ENCODE data around the gene INTS12.
"Not testable (repeated sequence)": the region's sequence is repeated elsewhere in the genome, so short reads cannot be mapped to it uniquely, and the experiment has no call there.

The INTS12 gene, protein sequence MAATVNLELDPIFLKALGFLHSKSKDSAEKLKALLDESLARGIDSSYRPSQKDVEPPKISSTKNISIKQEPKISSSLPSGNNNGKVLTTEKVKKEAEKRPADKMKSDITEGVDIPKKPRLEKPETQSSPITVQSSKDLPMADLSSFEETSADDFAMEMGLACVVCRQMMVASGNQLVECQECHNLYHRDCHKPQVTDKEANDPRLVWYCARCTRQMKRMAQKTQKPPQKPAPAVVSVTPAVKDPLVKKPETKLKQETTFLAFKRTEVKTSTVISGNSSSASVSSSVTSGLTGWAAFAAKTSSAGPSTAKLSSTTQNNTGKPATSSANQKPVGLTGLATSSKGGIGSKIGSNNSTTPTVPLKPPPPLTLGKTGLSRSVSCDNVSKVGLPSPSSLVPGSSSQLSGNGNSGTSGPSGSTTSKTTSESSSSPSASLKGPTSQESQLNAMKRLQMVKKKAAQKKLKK

DNA sequence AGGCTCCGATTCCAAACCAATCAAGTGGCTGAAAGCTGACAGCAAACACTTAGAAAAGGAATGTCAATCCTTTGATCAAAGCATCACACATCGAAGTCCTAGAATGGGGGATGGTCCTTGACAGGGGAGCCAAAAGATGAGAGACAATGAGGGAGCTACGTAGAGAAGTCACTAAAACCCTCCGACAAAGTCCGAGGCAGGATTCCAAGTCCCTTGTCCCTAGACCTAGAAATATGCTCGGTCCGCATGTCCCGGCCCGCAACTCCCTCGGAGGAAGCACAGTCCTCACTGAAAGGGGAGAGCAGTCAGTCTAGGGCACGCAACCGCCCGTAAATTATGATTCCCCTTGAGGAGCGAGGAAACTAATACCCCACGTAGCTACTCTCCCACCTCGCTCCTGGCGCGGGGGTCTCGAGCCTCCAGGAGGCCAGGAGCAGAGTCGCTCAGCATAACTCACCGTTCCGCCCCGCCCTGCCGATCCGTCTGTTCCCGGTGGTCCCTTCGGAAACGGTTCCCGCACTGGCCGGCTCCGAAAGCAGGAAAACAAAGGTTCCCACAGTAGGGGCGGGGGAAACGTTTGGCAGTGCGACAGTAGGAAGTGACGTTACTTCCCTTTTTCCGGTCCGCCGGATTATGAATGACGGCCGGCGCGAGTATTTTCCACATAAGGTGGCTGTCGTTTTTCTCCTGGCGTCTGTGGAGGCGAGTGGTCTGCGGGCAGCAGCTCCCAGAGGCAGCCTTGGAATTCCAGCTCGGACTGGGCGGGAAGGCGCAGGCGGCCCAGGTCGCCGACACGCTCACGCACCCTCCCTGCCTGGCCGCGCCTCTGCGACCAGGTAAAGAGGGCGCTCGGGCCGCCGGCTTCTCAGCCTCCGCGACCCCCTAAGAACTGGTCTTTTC lies at the start of gene INTS12, which contains the start of gene GSTCD:
INTS12 (minus strand) TSS at position 509 of the 900 bp plus-strand sequence. CDS start 8,684 bp downstream, outside the sequence.
GSTCD (plus strand) TSS at position 604 of the 900 bp plus-strand sequence. CDS start 8,830 bp downstream, outside the sequence.
- DNase-seq, result peak; percentile 83

DNA sequence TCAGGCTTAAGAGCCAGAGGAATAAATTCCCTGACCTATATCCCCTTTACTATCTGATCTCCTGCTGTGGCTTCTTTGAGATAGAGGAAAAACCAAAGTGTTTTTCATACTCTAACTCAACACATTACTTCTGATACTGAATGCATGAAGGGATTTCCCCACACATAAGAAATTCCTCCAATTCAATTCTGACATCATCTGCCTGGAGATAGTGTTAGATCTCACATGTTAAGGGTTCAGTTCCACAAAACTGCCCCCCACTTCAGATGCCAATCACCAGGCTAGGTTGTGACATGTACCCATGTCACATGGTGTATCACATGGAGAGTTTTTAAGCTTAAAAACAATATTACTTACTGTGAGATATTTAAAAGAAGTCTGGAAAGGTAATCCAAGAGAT lies 46.9 kb upstream of the INTS12 start:
- no peak for DNase-seq

DNA sequence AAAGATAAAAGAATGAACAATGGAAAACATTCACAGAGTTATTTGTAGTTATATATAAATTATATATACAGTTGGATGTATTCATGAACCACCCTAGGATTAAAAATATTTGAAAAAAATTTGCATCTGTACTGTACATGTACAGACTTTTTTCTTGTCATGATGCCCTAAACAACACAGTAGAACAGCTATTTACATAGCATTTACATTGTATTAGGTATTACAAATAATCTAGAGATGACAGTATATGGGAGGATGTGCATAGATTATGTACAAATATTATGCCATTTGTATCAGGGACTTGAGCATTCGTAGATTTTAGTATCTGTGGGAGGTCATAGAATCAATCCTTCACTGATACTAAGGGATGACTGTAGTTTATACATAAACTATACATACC lies 44.9 kb upstream of the INTS12 start:
- DNase-seq, result no peak

DNA sequence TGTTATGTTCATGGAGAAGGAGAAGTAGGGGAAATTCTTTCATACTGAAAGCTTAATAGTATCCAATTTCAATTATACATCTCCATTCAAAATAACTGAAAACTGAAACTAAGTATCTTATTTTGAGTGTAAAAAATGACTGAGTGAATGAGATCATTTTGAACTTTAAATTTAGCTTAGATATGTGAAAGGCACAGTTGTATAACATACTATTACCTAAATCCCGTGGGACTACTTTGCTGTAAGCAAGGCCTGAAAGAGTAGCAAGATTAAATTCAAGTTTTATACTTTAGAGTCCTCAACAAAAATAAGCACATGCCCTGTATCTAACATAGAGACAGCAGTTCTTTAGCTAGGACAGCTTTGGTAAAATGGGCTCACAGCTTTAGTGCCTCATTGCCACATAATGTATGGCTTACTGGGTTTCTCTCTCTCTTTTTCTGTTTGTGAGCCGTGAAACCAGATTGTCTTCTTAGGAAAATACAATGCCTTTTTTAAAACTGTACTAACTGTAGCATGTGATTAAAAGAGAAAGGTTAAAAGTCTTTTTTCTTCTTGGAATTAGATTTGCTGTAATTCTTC lies 43.3 kb upstream of the INTS12 start:
- no peak for DNase-seq

DNA sequence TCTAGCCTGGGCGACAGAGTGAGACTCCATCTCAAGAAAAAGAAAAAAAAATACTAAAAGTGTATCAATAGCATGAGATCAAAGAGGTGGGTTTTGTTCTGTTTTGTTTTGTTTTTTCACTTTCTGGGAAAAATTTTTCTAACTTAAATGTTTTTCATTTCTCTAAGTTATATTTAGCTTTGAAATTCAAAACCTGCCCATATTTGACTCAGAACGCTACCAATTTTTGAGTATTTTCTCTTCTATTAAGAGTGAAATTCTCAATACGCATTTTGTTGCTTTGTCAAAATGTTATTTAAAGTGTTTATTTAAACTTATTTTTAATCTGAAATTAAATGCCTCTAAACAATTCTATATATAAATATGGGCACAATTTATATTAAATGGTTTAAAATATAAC lies 39.7 kb upstream of the INTS12 start:
- DNase-seq, result no peak

DNA sequence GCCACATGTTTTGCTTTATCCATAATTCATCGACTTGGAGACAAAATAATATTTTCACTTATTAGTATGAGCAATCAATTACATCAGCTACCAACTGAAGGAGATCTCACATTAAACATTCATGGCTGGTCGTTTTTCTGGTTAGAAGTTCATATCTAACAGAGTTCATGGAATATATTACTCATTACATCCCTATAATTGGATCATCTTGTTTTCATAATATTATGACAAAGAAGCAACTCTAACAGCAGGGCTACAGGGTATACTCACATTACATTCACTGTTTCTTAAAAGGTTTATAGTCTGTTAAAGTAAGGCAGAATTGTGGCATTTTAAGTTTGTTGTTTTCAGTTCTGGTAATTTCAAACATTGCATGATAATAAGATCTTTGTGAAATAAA lies 33.1 kb upstream of the INTS12 start:
- DNase-seq, result no peak

DNA sequence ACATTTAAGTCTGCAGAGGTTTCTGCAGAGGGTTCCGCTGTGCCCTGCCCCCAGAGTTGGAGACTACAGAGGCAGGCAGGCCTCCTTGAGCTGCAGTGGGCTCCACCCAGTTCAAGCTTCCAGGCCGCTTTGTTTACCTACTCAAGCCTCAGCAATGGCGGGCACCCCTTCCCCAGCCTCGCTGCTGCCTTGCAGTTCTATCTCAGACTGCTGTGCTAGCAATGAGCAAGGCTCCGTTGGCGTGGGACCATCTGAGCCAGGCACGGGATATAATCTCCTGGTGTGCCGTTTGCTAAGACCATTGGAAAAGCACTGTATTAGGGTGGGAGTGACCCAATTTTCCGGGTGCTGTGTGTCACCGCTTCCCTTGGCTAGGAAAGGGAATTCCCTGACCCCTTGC lies 26.7 kb upstream of the INTS12 start:
- not testable (repeated sequence) for DNase-seq

DNA sequence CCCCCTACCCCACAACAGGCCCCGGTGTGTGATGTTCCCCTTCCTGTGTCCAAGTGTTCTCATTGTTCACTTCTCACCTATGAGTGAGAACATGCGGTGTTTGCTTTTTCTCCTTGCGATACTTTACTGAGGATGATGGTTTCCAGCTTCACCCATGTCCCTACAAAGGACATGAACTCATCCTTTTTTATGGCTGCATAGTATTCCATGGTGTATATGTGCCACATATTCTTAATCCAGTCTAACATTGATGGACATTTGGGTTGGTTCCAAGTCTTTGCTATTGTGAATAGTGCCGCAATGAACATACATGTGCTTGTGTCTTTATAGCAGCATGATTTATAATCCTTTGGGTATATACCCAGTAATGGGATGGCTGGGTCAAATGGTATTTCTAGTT lies 21.4 kb upstream of the INTS12 start:
- DNase-seq, result not testable (repeated sequence)

DNA sequence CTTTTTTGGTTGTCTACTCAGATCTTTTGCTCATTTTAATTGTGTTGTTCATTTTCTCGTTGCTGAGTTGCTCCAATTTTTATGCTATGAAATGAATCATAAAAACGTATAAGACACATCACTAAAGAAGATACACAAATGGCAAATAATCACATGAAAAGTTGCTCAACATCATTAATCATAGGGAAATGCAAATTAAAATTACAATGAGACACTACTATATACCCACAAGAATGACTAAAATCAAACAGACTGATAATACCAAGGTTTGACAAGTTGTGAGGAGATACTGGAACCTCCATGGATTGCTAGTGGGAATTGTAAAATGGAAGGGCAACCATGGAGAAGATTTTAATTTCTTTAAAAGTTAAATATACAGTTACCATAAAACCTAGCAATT lies 17.1 kb upstream of the INTS12 start:
- DNase-seq, result no peak

DNA sequence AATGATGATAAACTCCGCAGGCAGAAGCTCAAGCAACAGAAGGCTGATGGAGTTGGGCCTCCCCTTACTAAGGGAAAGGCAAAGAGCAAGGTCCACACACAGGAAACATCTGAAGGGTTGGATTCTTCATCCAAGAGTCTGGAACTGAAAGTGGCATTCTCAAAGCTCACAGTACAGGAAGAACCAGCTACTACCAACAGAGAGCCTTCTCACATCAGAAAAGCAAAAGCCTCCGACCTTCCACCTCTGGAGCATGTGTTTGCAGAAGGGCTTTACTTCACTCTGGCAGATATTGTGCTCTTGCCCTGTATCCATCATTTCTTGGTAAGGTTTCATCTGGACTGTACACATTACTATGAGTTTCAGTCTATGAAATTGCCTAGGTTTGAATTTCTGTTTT lies 10.7 kb upstream of the INTS12 start:
- no peak for DNase-seq

DNA sequence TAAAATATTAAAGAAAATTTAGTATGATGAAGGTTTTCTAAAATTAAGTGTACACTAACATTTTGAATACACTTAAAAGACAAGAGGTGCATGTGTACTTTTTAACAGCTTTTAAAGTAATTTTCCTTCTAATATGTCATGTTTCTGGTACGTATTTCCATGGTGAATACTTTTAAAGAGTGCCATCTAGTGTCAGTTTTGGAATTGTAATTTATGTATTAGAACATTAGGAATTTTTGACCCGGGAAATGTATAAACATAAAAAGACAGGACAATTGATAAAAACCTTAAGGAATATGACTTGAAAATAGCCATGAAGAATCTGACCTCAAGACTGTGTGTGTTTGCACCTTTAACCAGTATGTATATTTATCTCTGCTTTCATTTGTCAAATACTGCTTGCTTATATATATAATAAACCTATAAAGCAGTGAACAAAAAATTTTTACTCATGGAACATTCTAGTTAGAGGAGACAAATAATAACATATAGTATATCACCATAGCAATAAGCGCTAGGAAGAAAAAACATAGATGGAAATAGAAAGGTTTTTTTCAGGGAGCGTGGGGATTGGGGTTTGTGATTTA lies 7.3 kb upstream of the INTS12 start:
- no peak for DNase-seq

DNA sequence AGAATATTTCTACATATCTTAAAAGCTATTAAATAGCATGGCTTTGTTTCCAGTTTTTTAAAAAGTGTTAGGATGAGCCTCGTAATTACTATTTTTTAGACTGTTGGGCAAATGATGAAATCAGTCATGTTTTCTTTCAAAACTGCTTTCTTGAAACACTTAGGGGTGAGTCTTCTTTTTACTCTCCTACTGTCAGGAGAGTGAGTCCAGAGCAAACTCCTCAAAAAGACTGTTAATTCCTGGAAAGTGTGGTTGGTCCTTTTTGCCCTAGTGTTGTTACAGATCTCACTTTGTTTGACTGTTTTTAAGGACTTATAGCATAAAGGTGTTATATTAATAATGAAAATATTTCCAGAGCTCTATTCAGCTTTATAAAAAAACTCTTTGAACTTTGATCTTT lies 6.4 kb upstream of the INTS12 start:
- no peak for DNase-seq

DNA sequence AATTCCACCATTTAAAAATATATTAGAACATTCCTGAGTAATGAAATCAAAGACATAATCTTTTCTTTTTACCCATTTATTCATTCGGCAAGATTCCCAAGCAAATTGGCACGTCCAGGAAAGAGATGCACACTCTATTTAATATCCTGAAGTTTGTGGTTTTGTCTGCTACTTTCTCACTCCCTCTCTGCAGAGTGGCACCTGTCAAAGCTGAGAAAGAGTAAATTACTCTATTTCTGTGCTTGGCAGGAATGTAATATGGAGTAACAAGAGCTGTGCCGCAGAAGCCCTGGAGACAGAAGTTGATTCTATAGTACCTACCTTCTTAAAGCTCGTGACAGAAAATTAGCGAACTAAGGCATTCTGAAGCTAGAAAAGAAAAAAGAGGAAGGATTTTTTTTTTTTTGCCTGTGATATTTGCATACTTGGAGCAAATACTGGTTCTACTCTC lies 5.6 kb upstream of the INTS12 start:
- no peak for DNase-seq

DNA sequence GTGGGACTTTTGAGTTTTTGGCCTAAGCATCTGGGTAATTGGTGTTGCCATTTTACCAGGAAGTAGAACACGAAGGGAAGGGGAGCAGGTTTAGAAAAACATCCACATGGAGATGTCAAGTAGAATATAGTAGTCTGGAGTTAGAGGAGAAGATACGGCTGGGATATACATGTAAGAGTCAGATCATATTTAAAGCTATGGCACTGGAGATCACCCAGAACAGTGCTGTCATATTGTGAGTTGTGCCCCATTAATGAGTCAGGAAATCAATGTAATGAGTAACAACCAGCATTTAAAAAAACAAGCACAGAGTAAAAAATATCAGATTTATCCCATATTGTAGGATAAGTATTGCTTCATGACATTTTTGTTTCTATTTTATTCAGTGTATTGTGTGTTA lies 4.3 kb upstream of the INTS12 start:
- no peak for DNase-seq

DNA sequence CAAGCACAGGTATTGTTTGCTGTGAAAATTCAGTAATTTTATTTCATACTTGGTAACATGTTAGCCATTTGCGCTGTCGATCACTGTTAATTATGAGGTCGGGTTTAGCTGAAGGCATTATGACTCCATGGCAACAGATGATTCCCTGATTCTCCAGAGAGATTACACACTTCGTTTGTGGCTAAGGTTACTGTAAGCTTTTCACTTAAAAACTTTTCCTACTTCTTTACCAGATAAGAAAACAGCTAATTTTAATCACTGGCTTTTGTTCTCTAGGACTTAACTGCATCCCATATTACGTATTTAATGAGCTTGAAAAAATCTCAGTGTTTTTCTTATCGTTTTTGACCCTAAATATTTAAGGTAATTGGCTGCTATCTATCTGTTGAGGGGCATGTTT lies 2.2 kb upstream of the INTS12 start:
- no peak for DNase-seq

DNA sequence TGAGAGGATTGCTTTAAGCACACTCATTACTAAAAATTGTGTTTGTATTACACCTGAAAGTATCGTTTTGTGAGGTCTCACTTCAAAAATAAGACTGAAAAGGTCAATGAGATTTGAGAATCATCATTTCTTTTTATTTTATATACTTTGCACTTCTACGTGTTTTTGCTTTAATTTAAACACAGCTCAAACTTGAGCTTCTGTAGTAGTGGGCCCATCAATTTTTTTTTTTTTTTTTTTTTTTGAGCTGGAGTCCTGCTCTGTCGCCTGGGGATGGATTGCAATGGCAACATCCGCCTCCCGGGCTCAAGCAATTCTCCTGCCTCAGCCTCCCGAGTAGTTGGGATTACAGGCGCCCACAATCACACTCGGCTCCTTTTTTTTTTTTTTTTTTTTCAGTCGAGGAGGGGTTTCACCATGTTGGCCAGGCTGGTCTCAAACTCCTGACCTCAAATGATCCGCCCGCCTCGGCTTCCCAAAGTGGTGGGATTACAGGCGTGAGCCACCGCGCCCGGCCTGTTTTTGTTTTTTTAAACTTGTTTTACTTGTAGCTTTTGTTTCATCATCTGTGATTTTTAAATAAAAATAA lies 1.6 kb upstream of the INTS12 start:
- no peak for DNase-seq

DNA sequence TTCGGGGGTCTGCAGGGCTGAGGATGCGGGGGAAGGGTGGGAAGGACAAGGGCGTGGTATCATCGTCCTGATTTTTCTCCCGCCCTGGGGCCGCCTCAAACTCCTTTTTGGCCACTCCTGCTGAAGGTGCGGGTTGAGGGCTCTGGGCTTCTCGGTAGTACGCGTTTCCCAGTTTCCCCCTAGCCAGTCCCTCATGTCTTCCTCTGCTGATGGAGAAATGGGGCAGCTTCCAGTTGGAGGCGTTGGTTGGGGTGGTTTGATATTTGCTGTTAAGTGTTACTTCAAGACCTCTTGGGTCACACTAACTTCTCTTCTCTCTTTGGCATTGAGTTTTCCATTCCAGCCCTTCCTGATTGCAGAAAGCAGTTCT lies 577 bp upstream of the INTS12 start:
- DNase-seq, result no peak

DNA sequence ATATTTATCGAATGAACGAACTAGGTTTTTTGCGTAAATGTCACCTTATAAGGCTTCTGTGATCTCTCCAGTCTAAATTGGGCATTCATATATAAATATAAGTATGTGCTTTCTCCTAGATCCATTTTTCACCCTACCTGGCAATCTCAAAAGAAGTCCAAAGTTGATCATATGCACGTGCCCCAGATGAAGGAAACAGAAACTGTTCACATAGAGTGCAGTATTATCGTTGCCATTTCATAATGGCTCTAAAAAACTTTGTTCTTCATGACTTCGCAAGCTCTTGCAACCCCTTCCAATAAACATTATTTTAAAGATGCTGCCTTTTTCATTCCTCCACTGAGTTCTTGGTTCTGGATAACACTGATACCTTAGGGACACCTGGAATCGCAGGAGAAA lies 708 bp downstream of the INTS12 start:
- DNase-seq, result no peak

DNA sequence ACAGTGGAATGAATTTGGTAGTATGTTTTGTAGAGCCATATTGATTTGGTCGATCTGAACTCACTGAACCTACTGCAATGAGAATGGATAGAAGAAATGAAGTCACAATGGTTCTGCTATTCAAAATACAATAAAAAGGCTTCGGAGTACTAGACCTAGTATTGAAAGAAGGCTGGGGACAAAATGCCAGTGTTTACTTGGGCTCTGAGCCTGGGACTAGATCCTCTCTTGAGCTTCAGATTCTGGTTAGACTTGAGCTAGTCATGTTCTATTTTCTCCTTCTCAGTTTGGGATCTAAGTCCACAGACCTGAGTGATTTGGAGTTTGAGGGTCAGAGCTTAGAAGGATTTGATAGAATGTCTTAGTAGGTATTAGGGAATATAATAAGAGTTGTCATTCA lies 9.9 kb downstream of the INTS12 start:
- no peak for DNase-seq

DNA sequence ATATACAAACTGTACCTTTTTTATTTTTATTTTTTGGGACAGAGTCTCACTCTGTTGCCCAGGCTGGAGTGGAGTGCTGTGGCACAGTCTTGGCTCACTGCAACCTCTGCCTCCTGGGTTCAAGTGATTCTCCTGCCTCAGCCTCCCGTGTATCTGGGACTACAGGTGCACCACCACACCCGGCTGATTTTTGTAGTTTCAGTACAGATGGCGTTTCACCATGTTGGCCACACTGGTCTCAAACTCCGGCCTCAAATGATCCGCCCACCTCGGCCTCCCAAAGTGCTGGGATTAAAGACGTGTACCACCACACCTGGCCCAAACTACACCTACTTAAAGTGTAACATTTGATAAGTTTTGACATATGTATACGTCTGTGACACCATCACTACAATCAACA lies 12.7 kb downstream of the INTS12 start:
- not testable (repeated sequence) for DNase-seq

DNA sequence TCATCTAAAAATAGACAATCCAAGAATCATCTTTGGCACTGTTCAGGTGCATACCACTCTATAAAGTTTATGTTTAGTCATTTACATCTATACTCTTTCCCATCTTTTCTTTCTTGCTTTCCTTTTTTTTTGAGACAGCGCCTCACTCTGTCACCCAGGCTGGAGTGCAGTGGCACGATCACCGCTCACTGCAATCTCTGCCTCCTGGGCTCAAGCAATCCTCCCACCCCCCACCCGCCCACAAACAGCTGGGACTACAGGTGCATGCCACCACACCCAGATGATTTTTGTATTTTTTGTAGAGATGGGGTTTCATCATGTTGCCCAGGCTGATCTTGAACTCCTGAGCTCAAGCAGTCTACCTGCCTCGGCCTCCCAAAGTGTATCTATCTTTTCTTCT lies 13.7 kb downstream of the INTS12 start:
- DNase-seq, result not testable (repeated sequence)

DNA sequence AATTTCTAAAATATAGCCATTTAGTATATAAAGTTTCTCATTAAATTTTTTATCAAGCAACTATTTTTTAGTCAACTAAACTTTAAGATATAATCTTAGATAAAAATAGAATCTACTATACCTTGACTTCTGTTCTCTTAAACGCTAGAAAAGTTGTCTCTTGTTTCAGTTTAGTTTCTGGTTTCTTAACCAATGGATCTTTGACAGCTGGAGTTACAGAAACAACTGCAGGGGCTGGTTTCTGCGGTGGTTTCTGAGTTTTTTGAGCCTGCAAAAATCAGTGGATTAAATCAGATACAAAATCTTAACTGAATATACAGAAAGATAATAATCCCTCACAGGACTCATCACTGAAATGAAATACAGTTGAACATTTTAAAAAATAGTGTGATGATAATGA lies 21.9 kb downstream of the INTS12 start:
- DNase-seq, result no peak

DNA sequence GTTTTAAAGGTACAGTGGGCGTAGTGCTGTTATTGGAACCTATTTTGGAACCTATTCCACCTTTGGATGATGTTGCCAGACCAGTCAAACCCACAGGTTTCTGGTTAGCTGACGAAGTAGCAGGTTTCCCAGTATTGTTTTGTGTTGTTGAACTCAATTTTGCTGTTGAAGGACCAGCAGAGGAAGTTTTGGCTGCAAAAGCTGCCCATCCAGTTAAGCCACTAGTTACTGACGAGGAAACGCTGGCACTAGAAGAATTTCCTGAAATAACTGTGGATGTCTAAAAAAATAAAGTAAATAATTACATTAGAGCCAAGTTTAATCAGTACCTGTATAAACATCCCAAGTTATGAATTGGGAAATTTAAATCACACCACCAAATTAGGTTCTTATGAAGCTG lies 25.5 kb downstream of the INTS12 start:
- no peak for DNase-seq

All from stimulated activated CD4-positive, alpha-beta T cell treated with anti-CD3 and anti-CD28 coated beads, Interleukin-12 subunit alpha, Interleukin-12 subunit beta, amount 100 ng/mL, for 4 hours (primary cell).